Vagina (tissue), 2 donors: Measurements from ENCODE around the gene MEGF8. TPM values are rescaled to one million over a fixed set of nuclear protein-coding genes. Genes with fewer than 3 reads are reported as not detected.
A peak's percentile ranks its signal among the peaks of the same experiment; 100 is the strongest.

Experiments used
- DNase-seq, 2 donors: peaks; one replicate each; pipeline ENCODE4 v3.0.0-alpha.2; 2017; ENCODE audit errors: extremely low spot score in 2 of 2
- H3K27ac ChIP-seq: fragments of 200-600 bp; sonication (generic); one replicate; pipeline ENCODE4 v1.5.1; 2019
- H3K27me3 ChIP-seq: fragments of 200-600 bp; sonication (generic); one replicate; pipeline ENCODE4 v1.5.1; 2019
- H3K36me3 ChIP-seq, 2 donors: fragments of 200-600 bp; sonication (generic); one replicate each; pipeline ENCODE4 v1.5.1; 2017 to 2019
- H3K4me1 ChIP-seq: fragments of 200-600 bp; sonication (generic); one replicate; pipeline ENCODE4 v1.5.1; 2019
- H3K4me3 ChIP-seq, 2 donors: fragments of 200-600 bp; sonication (generic); 1 replicate in 1 of 2; 2 replicates in 1 of 2; pipeline ENCODE4 v1.5.1; 2016 to 2019
- H3K9me3 ChIP-seq: fragments of 200-600 bp; sonication (generic); one replicate; pipeline ENCODE4 v1.5.1; 2019
- POLR2A ChIP-seq, 2 donors: fragments of 450-650 bp; IDR thresholded peaks; one replicate each; pipeline ENCODE4 v1.6.1; 2017; ENCODE audit warnings: antibody characterized with exemption in 2 of 2, mild to moderate bottlenecking in 2 of 2, moderate library complexity in 2 of 2
- POLR2AphosphoS5 ChIP-seq, 2 donors: sonication (generic); formaldehyde crosslinking; IDR thresholded peaks; one replicate each; pipeline ENCODE4 v1.9.0; 2017; ENCODE audit warnings: antibody characterized with exemption in 2 of 2, mild to moderate bottlenecking in 2 of 2, low read depth in 1 of 2; ENCODE audit not compliant: insufficient read depth in 1 of 2
- intact Hi-C: fragments of 100-400 bp; cut with DNase I; formaldehyde crosslinking; loops from one replicate; pipeline ENCODE4 v1.15.1; 2023
- total RNA-seq: library from RNA; depleted of rRNA; stranded (reverse); fragments of >200 nt; gene quantifications from one replicate; pipeline ENCODE4 v1.2.3, GENCODE V29; 2016
- TF ChIP-seq, protein P1 (sequence below), 3 experiments: fragments of 450-650 bp in 2 of 3; fragments of 200-600 bp in 1 of 3; sonication (generic) in 1 of 3; IDR thresholded peaks; one replicate each; pipeline ENCODE4 v1.5.1; 2017 to 2019; ENCODE audit warnings: antibody characterized with exemption in 3 of 3, mild to moderate bottlenecking in 2 of 3, moderate library complexity in 2 of 3

Gene MEGF8
- total RNA-seq, 1 donor from 2014 or later, result 13.5 TPM

DNA sequence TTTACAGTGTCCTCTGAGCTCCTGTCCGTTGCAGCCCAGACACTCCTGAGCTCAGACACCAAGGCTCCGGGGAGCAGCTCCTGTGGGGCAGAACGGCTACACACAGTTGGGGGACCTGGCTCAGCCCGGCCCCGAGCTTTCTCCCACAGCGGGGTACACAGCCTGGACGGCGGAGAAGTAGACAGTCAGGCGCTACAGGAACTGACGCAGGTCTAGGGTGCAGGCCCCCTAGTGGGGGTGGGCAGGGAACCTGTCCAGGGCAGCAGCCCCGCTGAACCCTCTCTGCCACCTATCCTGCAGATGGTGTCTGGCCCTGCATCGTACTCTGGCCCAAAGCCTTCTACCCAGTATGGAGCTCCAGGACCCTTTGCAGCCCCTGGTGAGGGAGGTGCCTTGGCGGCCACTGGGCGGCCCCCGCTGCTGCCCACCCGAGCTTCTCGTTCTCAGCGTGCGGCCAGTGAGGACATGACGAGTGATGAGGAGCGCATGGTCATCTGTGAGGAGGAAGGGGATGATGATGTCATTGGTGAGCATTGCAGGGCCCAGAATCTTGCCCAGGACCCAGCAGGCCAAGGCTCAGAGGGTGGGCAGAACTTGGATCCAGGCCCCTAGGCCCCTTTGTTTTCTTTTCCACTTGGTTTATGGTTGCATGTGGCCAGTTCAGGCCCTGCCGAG lies 36.4 kb upstream of the MEGF8 start:
- Histone ChIP-seq H3K36me3 (peaks cover 0 to 60% of the 10 kb centered on the region in 2 donors), H3K4me3 (no peak overlapping the region), H3K9me3 (no peaks in the 10 kb centered on the region), H3K4me1 (peaks cover 27% of the 10 kb centered on the region), H3K27me3 (no peaks in the 10 kb centered on the region), H3K27ac (no peak overlapping the region)
- TF ChIP-seq, protein P1, sequence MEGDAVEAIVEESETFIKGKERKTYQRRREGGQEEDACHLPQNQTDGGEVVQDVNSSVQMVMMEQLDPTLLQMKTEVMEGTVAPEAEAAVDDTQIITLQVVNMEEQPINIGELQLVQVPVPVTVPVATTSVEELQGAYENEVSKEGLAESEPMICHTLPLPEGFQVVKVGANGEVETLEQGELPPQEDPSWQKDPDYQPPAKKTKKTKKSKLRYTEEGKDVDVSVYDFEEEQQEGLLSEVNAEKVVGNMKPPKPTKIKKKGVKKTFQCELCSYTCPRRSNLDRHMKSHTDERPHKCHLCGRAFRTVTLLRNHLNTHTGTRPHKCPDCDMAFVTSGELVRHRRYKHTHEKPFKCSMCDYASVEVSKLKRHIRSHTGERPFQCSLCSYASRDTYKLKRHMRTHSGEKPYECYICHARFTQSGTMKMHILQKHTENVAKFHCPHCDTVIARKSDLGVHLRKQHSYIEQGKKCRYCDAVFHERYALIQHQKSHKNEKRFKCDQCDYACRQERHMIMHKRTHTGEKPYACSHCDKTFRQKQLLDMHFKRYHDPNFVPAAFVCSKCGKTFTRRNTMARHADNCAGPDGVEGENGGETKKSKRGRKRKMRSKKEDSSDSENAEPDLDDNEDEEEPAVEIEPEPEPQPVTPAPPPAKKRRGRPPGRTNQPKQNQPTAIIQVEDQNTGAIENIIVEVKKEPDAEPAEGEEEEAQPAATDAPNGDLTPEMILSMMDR (IDR thresholded peaks at IDR 0.05), result no peak
- TF ChIP-seq POLR2AphosphoS5 (IDR thresholded peaks at IDR 0.05; ENCODE audit: insufficient read depth in 1 of 2, low read depth in 1 of 2) (no peak), POLR2A (IDR thresholded peaks at IDR 0.05) (no peak)
- DNase-seq, result no peak
- intact Hi-C loops, result no loop called here

DNA sequence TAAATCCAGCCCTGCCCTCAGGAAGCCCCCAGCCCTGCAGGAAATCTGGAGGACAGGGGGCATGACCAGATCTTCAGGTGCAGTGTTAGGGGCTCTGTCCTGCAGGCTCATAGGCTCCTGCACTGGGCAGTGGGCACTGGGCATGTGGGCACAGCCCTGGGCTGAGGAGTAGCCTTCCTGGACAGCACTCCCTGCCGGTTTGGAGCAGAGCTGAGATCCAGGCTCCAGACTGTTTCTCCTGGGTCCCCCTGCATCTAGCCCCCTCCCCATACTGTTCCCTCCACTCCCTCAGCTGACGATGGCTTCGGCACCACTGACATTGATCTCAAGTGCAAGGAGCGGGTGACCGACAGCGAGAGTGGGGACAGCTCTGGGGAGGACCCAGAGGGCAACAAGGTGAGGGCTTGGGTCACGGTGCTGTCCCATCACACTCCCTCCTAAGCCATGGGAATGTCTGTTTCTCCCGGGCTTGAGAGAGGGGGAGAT lies 35.8 kb upstream of the MEGF8 start:
- Histone ChIP-seq H3K36me3 (peaks cover 0 to 65% of the 10 kb centered on the region in 2 donors), H3K27ac (no peak overlapping the region), H3K4me1 (peaks cover 26% of the 10 kb centered on the region), H3K27me3 (no peaks in the 10 kb centered on the region), H3K9me3 (no peaks in the 10 kb centered on the region), H3K4me3 (no peak overlapping the region)
- no peak for DNase-seq
- intact Hi-C loops, result no loop called here
- TF ChIP-seq, protein P1 (IDR thresholded peaks at IDR 0.05), result no peak
- TF ChIP-seq POLR2AphosphoS5 (IDR thresholded peaks at IDR 0.05; ENCODE audit: insufficient read depth in 1 of 2, low read depth in 1 of 2) (no peak), POLR2A (IDR thresholded peaks at IDR 0.05) (no peak)

DNA sequence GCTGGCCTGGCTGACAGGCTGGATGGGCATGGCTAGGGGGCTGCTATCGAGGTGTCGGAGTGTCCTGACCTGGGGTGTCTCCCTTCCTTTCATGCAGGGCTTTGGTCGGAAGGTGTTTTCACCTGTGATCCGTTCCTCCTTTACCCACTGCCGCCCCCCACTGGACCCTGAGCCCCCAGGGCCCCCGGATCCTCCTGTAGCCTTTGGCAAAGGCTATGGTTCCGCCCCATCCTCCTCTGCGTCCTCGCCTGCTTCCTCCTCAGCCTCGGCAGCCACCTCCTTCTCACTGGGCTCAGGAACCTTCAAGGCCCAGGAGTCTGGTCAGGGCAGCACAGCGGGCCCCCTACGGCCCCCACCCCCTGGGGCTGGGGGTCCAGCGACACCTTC lies 35.3 kb upstream of the MEGF8 start:
- DNase-seq, result no peak
- intact Hi-C loops, result no loop called here
- Histone ChIP-seq H3K4me3 (no peak overlapping the region), H3K4me1 (peaks cover 21% of the 10 kb centered on the region), H3K9me3 (no peaks in the 10 kb centered on the region), H3K27me3 (no peaks in the 10 kb centered on the region), H3K27ac (no peak overlapping the region), H3K36me3 (peaks cover 0 to 70% of the 10 kb centered on the region in 2 donors)
- TF ChIP-seq POLR2A (IDR thresholded peaks at IDR 0.05), result no peak
- TF ChIP-seq, protein P1 (IDR thresholded peaks at IDR 0.05), result no peak
- TF ChIP-seq POLR2AphosphoS5 (IDR thresholded peaks at IDR 0.05; ENCODE audit: insufficient read depth in 1 of 2, low read depth in 1 of 2), result no peak

DNA sequence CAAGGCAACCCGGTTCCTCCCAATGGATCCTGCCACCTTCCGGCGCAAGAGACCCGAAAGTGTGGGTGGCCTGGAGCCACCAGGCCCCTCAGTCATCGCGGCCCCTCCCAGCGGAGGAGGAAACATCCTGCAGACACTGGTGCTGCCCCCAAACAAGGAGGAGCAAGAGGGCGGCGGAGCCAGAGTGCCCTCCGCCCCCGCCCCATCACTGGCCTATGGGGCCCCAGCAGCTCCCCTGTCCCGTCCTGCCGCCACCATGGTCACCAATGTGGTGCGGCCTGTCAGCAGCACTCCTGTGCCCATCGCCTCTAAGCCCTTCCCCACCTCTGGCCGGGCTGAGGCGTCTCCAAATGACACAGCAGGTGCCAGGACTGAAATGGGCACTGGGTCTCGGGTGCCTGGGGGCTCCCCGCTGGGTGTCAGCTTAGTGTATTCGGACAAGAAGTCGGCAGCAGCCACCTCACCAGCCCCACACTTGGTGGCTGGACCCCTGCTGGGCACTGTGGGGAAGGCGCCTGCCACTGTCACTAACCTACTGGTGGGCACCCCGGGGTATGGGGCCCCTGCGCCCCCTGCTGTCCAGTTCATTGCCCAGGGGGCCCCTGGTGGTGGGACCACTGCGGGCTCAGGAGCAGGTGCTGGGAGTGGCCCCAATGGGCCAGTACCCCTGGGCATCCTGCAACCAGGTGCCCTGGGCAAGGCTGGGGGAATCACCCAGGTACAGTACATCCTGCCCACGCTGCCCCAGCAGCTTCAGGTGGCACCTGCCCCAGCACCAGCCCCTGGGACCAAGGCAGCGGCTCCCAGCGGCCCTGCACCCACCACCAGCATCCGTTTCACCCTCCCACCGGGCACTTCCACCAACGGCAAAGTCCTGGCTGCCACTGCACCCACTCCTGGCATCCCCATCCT lies 34.7 kb upstream of the MEGF8 start:
- intact Hi-C loops, result no loop called here
- peaks cover 14% of the 10 kb centered on the region for H3K4me1 ChIP-seq
- no peaks in the 10 kb centered on the region for H3K9me3 ChIP-seq
- H3K27ac ChIP-seq, result no peak overlapping the region
- no peak for DNase-seq
- no peak overlapping the region for H3K4me3 ChIP-seq
- H3K27me3 ChIP-seq, result no peaks in the 10 kb centered on the region
- H3K36me3 ChIP-seq, result peaks cover 0 to 70% of the 10 kb centered on the region in 2 donors
- TF ChIP-seq POLR2AphosphoS5 (IDR thresholded peaks at IDR 0.05; ENCODE audit: insufficient read depth in 1 of 2, low read depth in 1 of 2) (no peak), POLR2A (IDR thresholded peaks at IDR 0.05) (no peak)
- TF ChIP-seq, protein P1 (IDR thresholded peaks at IDR 0.05), result peak in 1 of 3 experiments; percentile 42
